PC-9 (cell line): ENCODE data around the gene TCEANC2.

ENCODE experiments used
- EZH2 ChIP-seq: fragments of 200-600 bp; sonication (generic); IDR thresholded peaks from 2 replicates; pipeline ENCODE4 v1.8.0; 2017; ENCODE audit warnings: antibody characterized with exemption, low read depth
- TF ChIP-seq, protein P1 (sequence below): fragments of 200-600 bp; sonication (generic); conservative IDR thresholded peaks from 2 replicates; pipeline ENCODE4 v1.6.1; 2017; ENCODE audit warnings: mixed run types, antibody characterized with exemption, mild to moderate bottlenecking, moderate library complexity

- TF ChIP-seq EZH2, result no peak
- TF ChIP-seq, protein P1, sequence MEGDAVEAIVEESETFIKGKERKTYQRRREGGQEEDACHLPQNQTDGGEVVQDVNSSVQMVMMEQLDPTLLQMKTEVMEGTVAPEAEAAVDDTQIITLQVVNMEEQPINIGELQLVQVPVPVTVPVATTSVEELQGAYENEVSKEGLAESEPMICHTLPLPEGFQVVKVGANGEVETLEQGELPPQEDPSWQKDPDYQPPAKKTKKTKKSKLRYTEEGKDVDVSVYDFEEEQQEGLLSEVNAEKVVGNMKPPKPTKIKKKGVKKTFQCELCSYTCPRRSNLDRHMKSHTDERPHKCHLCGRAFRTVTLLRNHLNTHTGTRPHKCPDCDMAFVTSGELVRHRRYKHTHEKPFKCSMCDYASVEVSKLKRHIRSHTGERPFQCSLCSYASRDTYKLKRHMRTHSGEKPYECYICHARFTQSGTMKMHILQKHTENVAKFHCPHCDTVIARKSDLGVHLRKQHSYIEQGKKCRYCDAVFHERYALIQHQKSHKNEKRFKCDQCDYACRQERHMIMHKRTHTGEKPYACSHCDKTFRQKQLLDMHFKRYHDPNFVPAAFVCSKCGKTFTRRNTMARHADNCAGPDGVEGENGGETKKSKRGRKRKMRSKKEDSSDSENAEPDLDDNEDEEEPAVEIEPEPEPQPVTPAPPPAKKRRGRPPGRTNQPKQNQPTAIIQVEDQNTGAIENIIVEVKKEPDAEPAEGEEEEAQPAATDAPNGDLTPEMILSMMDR, result no peak
Measured at GRCh38 chr1:54096227-54096876, 42.9 kb downstream of the TCEANC2 start.
